Breast epithelium (tissue), 3 donors: ENCODE measurements around the gene LMO2.

Experiments
- POLR2A ChIP-seq: fragments of 450-650 bp; IDR thresholded peaks from one replicate; pipeline ENCODE4 v1.6.1; 2016; ENCODE audit warnings: antibody characterized with exemption, mild to moderate bottlenecking, moderate library complexity
- TF ChIP-seq, protein P1 (sequence below), 3 donors: fragments of 450-650 bp; IDR thresholded peaks; one replicate each; pipeline ENCODE4 v1.5.1; 2016 to 2017; ENCODE audit warnings: antibody characterized with exemption in 3 of 3, mild to moderate bottlenecking in 3 of 3, moderate library complexity in 3 of 3

DNA sequence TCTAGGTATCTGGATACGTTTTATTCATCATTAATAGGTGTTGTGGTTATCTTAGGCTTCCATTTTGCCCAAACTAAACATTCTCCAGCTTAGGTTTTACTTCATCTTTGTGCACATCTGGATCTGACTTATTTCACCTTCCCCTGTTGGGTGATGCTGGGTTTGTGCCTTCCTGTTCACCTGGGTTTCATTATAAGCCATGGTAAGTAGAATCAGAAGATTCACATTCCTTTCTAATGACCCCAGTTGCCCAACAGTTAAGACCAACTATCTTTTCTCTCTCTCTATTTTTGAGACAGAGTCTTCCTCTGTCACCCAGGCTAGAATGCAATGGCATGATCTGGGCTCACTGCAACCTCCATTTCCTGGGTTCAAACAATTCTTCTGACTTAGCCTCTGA is 44.6 kb downstream of the LMO2 start:
- TF ChIP-seq, protein P1, sequence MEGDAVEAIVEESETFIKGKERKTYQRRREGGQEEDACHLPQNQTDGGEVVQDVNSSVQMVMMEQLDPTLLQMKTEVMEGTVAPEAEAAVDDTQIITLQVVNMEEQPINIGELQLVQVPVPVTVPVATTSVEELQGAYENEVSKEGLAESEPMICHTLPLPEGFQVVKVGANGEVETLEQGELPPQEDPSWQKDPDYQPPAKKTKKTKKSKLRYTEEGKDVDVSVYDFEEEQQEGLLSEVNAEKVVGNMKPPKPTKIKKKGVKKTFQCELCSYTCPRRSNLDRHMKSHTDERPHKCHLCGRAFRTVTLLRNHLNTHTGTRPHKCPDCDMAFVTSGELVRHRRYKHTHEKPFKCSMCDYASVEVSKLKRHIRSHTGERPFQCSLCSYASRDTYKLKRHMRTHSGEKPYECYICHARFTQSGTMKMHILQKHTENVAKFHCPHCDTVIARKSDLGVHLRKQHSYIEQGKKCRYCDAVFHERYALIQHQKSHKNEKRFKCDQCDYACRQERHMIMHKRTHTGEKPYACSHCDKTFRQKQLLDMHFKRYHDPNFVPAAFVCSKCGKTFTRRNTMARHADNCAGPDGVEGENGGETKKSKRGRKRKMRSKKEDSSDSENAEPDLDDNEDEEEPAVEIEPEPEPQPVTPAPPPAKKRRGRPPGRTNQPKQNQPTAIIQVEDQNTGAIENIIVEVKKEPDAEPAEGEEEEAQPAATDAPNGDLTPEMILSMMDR (IDR thresholded peaks at IDR 0.05), result no peak
- no peak for TF ChIP-seq POLR2A
